DOHH2 (cell line): Measurements from ENCODE around the gene WHRN.

Source experiments
- H3F3A ChIP-seq: fragments of 200-600 bp; sonication (generic), shearing (Covaris generic); 2 replicates; pipeline ENCODE4 v1.6.0; 2016; ENCODE audit warnings: antibody characterized with exemption, mild to moderate bottlenecking; ENCODE audit not compliant: control insufficient read depth, insufficient read depth
- H3K27ac ChIP-seq: fragments of 200-600 bp; sonication (generic); 2 replicates; pipeline ENCODE4 v1.5.1; 2014; ENCODE audit warnings: low read depth, mild to moderate bottlenecking, low read length, moderate library complexity
- H3K27me3 ChIP-seq: fragments of 200-600 bp; sonication (generic); 2 replicates; pipeline ENCODE4 v1.6.1; 2014; ENCODE audit warnings: mild to moderate bottlenecking, low read length, mixed read lengths; ENCODE audit not compliant: control insufficient read depth
- H3K36me3 ChIP-seq: fragments of 200-600 bp; sonication (generic); 2 replicates; pipeline ENCODE4 v1.6.1; 2014; ENCODE audit warnings: mild to moderate bottlenecking, low read length, moderate library complexity, mixed read lengths; ENCODE audit not compliant: control insufficient read depth
- H3K4me1 ChIP-seq: fragments of 200-600 bp; sonication (generic); 2 replicates; pipeline ENCODE4 v1.6.1; 2014; ENCODE audit warnings: mild to moderate bottlenecking, low read length, mixed read lengths; ENCODE audit not compliant: control insufficient read depth
- H3K4me2 ChIP-seq: fragments of 200-600 bp; sonication (generic); 2 replicates; pipeline ENCODE4 v1.6.0; 2014; ENCODE audit warnings: mild to moderate bottlenecking, low read length, moderate library complexity
- H3K4me3 ChIP-seq: fragments of 200-600 bp; sonication (generic); 2 replicates; pipeline ENCODE4 v1.5.1; 2014; ENCODE audit warnings: mild to moderate bottlenecking, low read length, mixed read lengths
- H3K79me2 ChIP-seq: fragments of 200-600 bp; sonication (generic); 2 replicates; pipeline ENCODE4 v1.6.1; 2014; ENCODE audit warnings: mild to moderate bottlenecking, low read length, mixed read lengths; ENCODE audit not compliant: control insufficient read depth
- H3K9me2 ChIP-seq: fragments of 200-600 bp; sonication (generic); replicated peaks from 2 replicates; pipeline ENCODE4 v1.6.1; 2014; ENCODE audit warnings: mild to moderate bottlenecking, low read length, mixed read lengths; ENCODE audit not compliant: control insufficient read depth
- H3K9me3 ChIP-seq: fragments of 200-600 bp; sonication (generic); 2 replicates; pipeline ENCODE4 v1.6.1; 2014; ENCODE audit warnings: antibody characterized with exemption, low read length, mixed read lengths; ENCODE audit not compliant: control insufficient read depth, insufficient read depth
- H4K20me1 ChIP-seq: fragments of 200-600 bp; sonication (generic); 2 replicates; pipeline ENCODE4 v1.6.0; 2014; ENCODE audit warnings: low read depth, mild to moderate bottlenecking, antibody characterized with exemption, low read length, moderate library complexity; ENCODE audit not compliant: control insufficient read depth, insufficient read depth
- EZH2phosphoT487 ChIP-seq: fragments of 200-600 bp; sonication (generic); IDR thresholded peaks from 2 replicates; pipeline ENCODE4 v1.6.1; 2017; ENCODE audit warnings: borderline replicate concordance, mild to moderate bottlenecking, antibody characterized with exemption, low read length, moderate library complexity, mixed read lengths
- TF ChIP-seq, protein P1 (sequence below): fragments of 200-600 bp; sonication (generic); IDR thresholded peaks from one replicate; pipeline ENCODE4 v1.5.1; 2014; ENCODE audit warnings: antibody characterized with exemption, mild to moderate bottlenecking, low read depth, low read length; ENCODE audit not compliant: poor library complexity, severe bottlenecking

The WHRN gene

DNA sequence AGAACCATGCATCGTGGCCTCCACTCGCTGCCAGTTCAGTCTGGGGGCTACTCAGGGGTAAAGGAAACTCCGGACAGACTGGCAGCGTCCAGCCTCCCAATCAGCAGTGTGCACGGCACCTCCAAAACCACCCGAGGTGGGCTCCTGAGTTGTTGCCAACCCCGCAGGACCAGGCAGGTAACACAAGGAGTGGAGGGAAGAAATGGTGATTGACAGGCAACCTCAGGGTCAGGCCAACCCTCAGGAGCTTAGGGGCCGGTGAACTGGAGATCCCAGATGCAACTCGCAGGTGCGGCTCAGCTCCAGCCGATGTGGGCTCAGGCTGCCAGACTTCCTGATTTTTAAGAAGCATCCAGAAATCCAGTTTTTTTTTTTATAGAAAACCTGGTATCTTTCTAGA is 80.1 kb downstream of the WHRN start:
- Histone ChIP-seq H3K27me3 (peaks cover 44% of the 10 kb centered on the region), H3K27ac (no peak overlapping the region), H3F3A (no peaks in the 10 kb centered on the region), H3K4me2 (no peak overlapping the region), H3K4me3 (no peak overlapping the region), H4K20me1 (no peaks in the 10 kb centered on the region), H3K79me2 (no peaks in the 10 kb centered on the region), H3K9me3 (no peaks in the 10 kb centered on the region), H3K36me3 (no peaks in the 10 kb centered on the region), H3K4me1 (no peaks in the 10 kb centered on the region), H3K9me2 (no peaks in the 10 kb centered on the region)
- TF ChIP-seq EZH2phosphoT487, result no peak
- TF ChIP-seq, protein P1, sequence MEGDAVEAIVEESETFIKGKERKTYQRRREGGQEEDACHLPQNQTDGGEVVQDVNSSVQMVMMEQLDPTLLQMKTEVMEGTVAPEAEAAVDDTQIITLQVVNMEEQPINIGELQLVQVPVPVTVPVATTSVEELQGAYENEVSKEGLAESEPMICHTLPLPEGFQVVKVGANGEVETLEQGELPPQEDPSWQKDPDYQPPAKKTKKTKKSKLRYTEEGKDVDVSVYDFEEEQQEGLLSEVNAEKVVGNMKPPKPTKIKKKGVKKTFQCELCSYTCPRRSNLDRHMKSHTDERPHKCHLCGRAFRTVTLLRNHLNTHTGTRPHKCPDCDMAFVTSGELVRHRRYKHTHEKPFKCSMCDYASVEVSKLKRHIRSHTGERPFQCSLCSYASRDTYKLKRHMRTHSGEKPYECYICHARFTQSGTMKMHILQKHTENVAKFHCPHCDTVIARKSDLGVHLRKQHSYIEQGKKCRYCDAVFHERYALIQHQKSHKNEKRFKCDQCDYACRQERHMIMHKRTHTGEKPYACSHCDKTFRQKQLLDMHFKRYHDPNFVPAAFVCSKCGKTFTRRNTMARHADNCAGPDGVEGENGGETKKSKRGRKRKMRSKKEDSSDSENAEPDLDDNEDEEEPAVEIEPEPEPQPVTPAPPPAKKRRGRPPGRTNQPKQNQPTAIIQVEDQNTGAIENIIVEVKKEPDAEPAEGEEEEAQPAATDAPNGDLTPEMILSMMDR, result no peak

DNA sequence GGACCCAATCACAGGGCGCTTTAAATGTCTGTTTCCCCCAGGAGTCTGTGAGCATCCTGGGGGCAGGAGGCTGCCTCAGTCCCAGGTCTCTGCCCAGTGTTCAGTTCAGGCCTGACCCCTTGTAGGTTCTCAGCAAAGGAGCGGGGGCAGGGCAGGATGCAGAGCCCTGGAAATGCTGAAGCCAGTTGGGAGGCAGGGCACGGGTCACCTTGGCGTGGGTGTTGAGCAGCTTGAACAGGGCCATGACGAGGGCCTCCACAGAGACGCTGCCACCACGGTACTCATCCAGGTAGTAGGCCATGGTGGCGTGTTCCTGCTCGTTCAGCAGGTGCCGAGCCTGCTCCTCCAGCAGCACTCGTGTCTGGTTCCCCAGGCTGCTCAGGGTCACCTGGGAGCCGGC is 81.1 kb downstream of the WHRN start:
- Histone ChIP-seq H3K27ac (no peak overlapping the region), H3K9me2 (no peaks in the 10 kb centered on the region), H4K20me1 (no peaks in the 10 kb centered on the region), H3K4me1 (no peaks in the 10 kb centered on the region), H3K79me2 (no peaks in the 10 kb centered on the region), H3K4me3 (no peak overlapping the region), H3K4me2 (no peak overlapping the region), H3F3A (no peaks in the 10 kb centered on the region), H3K27me3 (peaks cover 39% of the 10 kb centered on the region), H3K36me3 (no peaks in the 10 kb centered on the region), H3K9me3 (no peaks in the 10 kb centered on the region)
- TF ChIP-seq EZH2phosphoT487, result no peak
- TF ChIP-seq, protein P1, result no peak

DNA sequence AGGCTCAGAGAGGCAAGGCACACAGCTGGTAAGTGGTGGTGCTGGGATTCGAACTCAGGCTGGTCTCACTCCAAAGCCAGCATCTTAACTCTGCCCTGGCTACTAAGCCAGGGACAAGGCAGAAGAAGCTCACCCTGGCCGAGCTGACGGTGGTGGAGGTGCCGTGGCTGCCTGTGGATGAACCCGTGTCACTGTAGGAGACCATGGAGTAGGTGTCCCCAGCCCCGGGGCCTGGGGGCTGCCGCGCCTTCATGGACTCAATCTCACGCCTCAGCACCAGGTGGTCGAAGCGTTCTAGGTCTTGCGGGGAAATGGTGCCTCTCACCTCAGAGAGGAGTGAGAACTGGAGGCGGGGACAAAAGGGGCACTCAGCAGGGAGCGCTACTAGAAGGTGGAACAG is 82.1 kb downstream of the WHRN start:
- Histone ChIP-seq H3F3A (no peaks in the 10 kb centered on the region), H3K4me1 (no peaks in the 10 kb centered on the region), H3K36me3 (no peaks in the 10 kb centered on the region), H3K27ac (no peak overlapping the region), H3K4me2 (no peak overlapping the region), H4K20me1 (no peaks in the 10 kb centered on the region), H3K9me2 (no peaks in the 10 kb centered on the region), H3K9me3 (no peaks in the 10 kb centered on the region), H3K79me2 (no peaks in the 10 kb centered on the region), H3K27me3 (peaks cover 39% of the 10 kb centered on the region), H3K4me3 (no peak overlapping the region)
- TF ChIP-seq, protein P1, result no peak
- TF ChIP-seq EZH2phosphoT487, result no peak

DNA sequence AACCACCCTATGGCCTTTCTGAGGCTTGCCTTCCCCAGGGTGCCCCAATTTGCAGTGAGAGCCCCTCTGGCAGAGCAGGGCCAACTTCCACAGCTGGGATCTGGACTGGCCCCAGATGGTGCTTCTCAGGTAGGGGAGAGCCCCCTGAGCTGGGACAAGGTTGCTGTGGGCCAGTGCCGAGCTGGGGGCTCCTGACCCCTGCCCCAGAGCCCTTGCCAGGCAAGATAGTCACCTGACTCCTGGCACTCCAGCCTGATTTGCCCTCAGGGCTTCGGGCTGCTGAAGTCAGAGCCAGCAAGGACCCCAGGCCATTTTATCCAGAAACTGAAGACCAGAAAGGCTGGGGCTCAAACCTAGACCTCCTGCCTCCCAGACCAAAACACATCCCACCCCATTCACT is 84.1 kb downstream of the WHRN start:
- no peak overlapping the region for H3K27ac ChIP-seq
- H3K9me3 ChIP-seq, result no peaks in the 10 kb centered on the region
- H3F3A ChIP-seq, result no peaks in the 10 kb centered on the region
- H3K4me3 ChIP-seq, result no peak overlapping the region
- no peak for TF ChIP-seq EZH2phosphoT487
- TF ChIP-seq, protein P1, result no peak
- H3K4me2 ChIP-seq, result no peak overlapping the region
- H3K9me2 ChIP-seq, result no peaks in the 10 kb centered on the region
- H3K36me3 ChIP-seq, result no peaks in the 10 kb centered on the region
- peaks cover 22% of the 10 kb centered on the region; the same call in 1 of the 2 replicates for H3K27me3 ChIP-seq
- H4K20me1 ChIP-seq, result no peaks in the 10 kb centered on the region
- no peaks in the 10 kb centered on the region for H3K4me1 ChIP-seq
- no peaks in the 10 kb centered on the region for H3K79me2 ChIP-seq
